Bone marrow (tissue), 2 donors: ENCODE data around the gene UNC80.

Experiments
- DNase-seq, 2 donors: peaks; one replicate each; lab custom pipeline; 2025; lab: John Stamatoyannopoulos, UW

UNC80 gene

GRCh38 chr2:209806318-209806717, 34.7 kb downstream of the UNC80 start:
- DNase-seq: no peak

DNA sequence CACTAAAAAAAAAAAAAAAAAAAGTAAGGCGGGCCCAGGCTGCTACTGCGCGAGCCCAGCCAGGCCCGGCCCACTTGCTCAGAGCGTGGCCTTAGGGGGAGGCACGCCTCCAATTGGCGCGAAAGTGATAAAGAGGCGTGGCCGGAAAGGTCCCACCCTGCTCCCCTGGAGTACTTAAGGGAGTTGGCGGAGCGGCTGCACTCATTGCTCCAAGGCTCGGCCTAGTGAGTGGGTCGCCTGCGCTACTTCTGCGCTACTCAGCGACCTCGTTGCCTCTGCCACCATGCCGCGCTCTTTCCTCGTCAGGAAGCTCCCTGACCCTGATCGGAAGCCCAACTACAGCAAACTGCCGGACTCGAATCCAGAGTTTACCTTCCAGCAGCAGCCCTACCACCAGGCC, 36.9 kb downstream of the UNC80 start:
- DNase-seq: no peak

GRCh38 chr2:209809256-209809655, 37.6 kb downstream of the UNC80 start:
- DNase-seq: no peak

GRCh38 chr2:209817844-209818271, 46.2 kb downstream of the UNC80 start:
- DNase-seq: no peak

- no peak for DNase-seq
Observed at GRCh38 chr2:209818939-209819338, 47.3 kb downstream of the UNC80 start.

DNA sequence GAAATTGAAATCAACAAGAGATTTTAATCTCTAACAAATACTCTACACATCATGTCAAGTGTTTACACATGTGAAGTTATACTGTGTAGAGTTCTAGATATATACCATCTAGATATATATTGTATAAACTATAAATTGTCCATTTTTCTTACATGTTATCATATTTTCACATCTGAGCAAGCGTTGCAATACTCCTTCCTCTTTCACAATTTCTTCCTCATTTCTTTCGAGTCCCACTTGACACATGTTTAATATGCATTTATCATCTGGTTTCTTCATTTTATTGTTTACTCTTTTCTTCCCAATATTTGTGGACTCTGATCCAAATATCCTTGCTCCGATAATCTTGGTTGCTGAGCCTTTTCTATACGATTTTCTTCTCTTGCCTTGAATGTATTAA, 50.2 kb downstream of the UNC80 start:
- no peak for DNase-seq

DNA sequence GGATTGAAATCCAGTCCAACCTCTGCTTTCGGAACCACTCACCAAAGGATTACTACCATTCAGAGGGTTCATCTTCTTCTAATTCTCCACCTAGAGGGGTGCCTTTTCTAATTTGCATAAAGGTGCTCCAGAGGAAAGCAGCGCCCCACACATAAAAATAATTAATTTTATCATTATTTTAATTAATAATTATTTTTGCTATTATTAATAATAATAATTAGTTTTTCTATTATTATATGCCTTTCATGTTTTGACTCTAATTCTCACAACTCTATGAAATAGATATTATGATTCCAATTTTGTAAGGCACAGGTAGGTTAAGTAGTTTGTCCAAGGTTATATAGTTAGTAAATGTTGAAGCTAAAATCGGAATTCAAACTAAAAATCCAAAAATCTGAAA, 51.9 kb downstream of the UNC80 start:
- DNase-seq: no peak

DNA sequence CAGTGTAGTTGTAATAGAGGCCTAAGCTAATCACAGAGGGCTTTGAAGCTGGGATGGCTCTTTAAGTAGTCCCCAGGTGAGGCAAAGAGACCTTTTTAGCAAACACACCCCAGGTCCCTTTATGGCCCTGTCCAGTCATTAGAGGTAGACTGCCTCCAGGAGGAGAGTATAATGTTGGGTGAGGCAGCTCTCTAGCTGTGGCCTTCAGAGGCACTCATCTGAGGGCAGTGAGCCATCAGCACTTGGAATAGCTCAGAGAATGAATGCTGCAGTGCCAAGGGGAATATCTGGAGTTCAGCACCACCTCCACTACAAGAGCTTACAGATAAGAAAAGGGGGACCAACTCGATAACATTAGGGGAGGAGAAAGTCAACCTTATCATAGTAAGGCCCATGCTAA, 52.8 kb downstream of the UNC80 start:
- DNase-seq: no peak

GRCh38 chr2:209830722-209831465, 59.3 kb downstream of the UNC80 start:
- DNase-seq: no peak

- no peak for DNase-seq
Observed at GRCh38 chr2:209834767-209835166, 63.1 kb downstream of the UNC80 start.

- no peak for DNase-seq
Observed at GRCh38 chr2:209840434-209840833, 68.8 kb downstream of the UNC80 start.

DNA sequence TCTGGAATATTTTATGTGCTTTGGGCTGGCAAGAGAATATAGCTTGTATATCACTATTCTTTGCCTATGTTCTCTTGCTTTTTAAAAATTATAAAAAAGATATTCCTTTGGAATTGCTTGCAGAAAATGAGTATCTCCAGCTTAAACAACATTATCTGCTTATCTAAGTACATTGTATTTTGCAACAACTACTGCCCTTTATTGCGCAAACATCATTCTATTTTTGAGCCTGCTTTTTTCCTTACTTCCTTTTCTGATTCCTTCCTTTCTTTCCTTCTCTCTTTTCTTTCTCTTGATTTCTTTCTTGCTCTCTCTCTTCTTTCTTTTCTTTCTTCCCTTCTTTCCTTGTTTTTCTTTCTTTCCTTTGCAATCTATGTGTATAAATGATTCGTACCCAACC, 74.0 kb downstream of the UNC80 start:
- no peak for DNase-seq

DNA sequence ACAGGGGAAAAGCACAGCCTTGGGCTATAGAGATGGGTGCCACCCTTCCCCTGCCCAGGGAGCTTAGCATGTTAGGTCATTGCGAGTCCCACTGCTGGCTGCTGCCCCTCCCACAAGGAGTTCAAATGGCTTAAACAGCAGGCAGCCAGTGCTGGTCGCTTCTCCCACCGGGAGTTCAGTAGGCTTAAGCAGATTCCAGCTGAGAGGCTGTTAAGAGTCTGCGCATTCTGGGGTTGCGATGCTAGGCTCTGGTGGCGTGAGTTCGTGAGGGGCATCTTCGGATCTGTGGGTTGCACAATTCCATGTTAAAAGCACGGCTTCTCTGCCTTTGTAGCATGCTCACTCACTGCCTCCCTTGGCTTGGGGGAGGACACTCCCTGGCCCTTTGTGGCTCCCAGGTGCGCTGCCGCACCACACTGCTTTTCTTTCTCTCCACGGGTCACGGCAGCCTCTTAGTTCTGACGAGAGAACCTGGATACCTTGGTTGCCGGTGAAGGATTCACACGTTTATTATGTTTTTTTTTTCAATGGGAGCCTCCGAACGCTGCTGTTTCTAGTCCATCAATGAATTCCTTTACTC, 93.2 kb downstream of the UNC80 start:
- DNase-seq: no peak

DNA sequence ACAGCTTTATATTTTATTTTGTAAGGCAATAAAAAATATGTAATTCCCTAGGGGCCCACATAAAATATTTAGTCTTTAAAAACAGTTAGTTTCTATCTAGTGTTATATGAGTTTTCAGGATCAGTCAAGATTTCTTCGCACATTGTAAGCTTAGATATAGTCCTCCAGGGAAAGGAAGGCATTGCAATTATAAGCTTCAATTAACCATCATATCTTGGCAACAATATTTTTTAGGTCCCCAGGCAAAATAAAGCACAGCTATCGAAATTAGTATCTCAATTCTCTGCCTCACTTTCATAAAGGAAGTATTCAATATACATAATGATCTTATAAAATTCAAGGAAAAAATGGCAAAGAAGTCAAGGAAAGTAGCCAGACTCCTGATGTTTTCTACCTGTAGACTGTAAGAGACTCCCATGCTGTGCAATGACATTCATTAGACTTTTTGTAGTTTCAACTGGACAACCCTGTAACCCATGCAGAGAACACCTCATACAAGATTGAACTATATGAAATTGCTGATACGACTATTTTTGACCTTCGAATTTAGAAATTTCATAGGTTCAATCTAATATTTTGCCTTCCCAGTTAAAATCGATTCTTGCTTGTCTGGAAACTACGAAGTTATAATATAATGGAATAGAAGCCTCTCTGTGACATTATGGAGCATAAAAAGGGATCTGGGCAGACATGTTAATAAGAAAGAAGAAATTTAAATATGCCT, 96.8 kb downstream of the UNC80 start:
- DNase-seq: no peak

- DNase-seq: no peak
Observed at GRCh38 chr2:209870067-209870466, 98.4 kb downstream of the UNC80 start.

GRCh38 chr2:209872675-209873074, 101.0 kb downstream of the UNC80 start:
- no peak for DNase-seq

GRCh38 chr2:209875270-209875669, 103.6 kb downstream of the UNC80 start:
- no peak for DNase-seq

GRCh38 chr2:209876211-209876610, 104.6 kb downstream of the UNC80 start:
- DNase-seq: no peak

DNA sequence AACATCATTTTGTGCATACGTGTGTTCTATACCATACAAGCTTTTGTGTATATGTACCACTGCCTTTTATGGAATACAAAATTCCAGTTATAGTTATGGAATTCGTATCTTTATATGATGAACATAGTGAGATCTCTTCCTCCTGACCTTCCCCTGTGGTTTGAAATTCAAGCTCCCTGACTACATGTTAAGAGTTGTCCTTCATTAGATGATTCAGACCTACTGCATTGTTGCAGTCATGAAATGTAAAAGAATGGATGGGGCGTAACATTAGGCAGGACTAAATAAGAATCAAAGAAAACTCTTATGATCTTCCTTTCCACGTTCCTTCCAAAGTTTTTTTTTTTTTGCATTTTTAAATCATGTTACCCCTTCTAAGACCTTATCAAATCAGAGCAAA, 107.1 kb downstream of the UNC80 start:
- no peak for DNase-seq

DNA sequence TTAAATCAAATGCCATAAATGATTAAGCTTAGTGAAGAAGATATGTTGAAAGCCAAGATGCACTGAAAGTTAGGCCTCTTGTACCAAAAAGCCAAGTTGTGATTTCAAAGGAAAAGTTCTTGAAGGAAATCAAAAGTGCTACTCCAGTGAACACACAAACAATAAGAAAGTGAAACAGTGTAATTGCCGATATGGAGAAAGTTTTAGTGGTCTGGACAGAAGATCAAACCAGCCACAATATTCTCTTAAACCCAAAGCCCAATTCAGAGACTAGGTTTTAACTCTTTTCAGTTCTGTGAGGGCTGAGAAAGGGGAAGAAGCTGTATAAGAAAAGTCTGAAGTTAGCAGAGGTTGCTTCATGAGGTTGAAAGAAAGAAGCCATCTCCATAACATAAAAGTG, 129.0 kb downstream of the UNC80 start:
- no peak for DNase-seq

GRCh38 chr2:209901172-209901571, 129.5 kb downstream of the UNC80 start:
- DNase-seq: no peak

DNA sequence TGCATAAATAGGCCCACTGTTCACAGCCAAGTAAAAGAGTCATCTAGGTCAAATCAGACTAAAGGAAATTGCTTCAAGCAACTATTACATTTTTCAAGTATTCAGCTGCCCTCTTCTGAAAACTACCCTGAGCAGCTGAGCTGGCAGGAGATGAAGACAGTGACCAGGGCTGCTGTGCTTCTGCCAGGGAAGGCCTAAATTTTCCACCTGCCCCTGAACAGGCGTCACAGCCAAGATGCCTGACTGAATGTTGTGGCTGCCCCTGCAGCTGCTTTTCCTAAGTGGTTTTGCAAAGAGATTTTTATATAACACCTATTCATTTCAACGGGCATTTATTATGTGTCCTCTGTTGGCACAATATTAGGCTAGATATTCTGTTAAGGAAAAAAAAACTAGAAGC, 134.1 kb downstream of the UNC80 start:
- DNase-seq: no peak

DNA sequence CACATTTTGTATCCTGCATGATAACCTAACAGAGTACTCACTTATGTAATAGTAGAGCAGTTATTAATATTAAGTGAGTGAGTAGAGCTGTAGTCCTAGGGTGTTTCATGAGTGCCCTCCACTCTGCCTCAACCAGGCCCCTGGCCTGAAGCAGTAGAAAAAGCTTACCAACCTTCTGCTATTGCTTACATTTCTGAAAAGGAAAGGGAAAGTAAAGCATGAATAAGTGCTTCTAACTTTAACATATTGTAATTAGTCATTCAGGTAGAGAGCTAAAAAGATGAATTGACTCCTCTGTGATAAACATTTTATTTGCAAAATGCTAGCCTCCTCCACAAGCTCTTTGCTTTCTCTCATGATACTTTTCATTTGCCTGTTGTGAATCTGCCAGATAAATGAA, 136.1 kb downstream of the UNC80 start:
- no peak for DNase-seq
